ENCODE measurements around the gene ZZZ3.
A peak's percentile ranks its signal among the peaks of the same experiment; 100 is the strongest.
"Not testable (repeated sequence)": the region's sequence is repeated elsewhere in the genome, so short reads cannot be mapped to it uniquely, and the experiment has no call there.

The ZZZ3 gene

DNA sequence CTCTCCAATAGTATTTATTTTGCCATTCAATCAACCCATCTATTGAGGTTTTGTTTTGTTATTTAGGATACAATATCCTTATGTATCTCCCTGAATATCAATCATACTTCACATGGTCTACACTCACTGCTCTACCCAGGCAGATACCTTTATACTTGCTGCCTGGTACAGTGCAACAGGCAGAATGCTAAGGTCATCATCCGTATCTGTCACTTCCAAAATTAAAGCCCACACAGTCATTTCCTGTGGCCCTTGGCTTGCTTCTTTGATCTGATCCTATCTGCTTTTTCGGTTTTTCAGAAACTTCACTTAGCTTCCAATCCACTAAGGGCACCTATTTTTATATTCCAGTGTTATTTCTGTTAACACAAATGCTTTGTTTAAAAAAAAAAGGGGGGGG lies 22.3 kb upstream of the ZZZ3 start:
- DNase-seq (ENCODE audit: insufficient read length, low spot score) (no peak), FAIRE-seq (no peak)
- TF ChIP-seq, protein P1, sequence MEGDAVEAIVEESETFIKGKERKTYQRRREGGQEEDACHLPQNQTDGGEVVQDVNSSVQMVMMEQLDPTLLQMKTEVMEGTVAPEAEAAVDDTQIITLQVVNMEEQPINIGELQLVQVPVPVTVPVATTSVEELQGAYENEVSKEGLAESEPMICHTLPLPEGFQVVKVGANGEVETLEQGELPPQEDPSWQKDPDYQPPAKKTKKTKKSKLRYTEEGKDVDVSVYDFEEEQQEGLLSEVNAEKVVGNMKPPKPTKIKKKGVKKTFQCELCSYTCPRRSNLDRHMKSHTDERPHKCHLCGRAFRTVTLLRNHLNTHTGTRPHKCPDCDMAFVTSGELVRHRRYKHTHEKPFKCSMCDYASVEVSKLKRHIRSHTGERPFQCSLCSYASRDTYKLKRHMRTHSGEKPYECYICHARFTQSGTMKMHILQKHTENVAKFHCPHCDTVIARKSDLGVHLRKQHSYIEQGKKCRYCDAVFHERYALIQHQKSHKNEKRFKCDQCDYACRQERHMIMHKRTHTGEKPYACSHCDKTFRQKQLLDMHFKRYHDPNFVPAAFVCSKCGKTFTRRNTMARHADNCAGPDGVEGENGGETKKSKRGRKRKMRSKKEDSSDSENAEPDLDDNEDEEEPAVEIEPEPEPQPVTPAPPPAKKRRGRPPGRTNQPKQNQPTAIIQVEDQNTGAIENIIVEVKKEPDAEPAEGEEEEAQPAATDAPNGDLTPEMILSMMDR (IDR thresholded peaks at IDR 0.05; ENCODE audit: insufficient read depth, missing control alignments) = no peak

DNA sequence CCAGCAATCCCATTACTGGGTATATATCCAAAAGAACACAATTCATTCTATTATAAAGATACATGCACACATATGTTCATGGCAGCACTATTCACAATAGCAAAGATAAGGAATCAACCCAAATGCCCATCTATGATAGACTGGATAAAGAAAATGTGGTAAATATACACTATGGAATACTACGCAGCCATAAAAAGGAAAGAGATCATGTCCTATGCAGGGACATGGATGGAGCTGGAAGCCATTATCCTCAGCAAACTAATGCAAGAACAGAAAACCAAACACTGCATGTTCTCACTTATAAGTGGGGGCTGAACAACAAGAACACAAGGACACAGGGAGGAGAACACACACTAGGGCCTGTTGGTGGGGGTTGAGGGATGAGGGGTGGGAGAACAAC lies 17.2 kb upstream of the ZZZ3 start:
- DNase-seq (ENCODE audit: insufficient read length, low spot score); FAIRE-seq: not testable (repeated sequence)

DNA sequence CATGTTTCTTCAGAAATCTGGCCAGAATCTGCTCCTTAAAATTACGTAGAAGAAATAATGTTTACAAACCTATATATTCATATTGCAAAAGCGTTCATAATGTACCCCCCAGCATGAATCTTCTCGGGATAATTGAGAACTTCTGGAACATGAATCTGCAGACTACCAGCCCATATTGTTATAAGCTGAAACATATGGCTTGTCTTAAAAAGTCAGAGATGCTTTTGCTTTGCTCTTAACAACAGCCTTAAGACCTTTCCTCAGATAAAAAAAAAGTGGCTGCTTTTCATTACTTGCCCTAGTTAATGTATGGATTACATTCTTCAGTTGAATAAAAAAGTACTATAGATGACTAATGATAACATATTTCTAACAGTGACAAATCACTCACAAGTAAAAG lies 15.0 kb upstream of the ZZZ3 start:
- FAIRE-seq = no peak
- no peak for DNase-seq (ENCODE audit: insufficient read length, low spot score)
- TF ChIP-seq, protein P1 (IDR thresholded peaks at IDR 0.05; ENCODE audit: insufficient read depth, missing control alignments) = no peak

DNA sequence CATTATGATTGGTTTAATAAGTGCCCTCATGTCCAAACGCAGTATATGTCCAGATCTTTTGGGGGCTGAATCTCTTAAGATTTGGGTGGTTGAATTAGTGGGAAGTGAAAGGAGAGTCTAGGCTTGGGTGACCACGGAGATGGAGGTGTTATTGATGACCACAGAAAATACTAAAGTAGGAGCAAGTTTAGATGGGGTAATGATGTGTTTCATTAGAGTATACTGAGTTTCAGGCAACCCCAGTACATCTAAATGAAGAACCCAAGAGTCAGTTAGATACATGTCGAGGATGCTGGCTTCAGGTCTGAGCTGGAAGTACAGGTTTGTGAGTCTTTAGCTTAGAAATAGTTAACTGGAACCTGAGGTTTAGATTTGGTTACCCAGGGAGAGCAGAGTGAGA lies 6.5 kb upstream of the ZZZ3 start:
- no peak for DNase-seq (ENCODE audit: insufficient read length, low spot score)
- FAIRE-seq = no peak
- TF ChIP-seq, protein P1 (IDR thresholded peaks at IDR 0.05; ENCODE audit: insufficient read depth, missing control alignments) = no peak

DNA sequence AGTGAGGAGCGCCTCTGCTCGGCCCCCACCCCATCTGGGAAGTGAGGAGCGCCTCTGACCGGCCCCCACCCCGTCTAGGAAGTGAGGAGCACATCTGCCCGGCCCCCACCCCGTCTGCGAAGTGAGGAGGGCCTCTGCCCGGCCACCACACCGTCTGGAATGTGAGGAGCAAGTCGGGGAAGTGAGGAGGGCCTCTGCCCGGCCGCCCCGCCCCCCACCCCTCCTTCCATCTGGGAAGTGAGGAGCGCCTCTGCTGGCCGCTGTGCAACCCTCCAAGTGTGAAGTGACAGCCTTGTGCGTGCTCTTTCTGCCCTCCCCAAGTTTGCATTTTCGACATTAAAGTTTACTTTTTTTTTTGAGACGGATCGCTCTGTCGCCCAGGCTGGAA lies 5.1 kb upstream of the ZZZ3 start:
- no peak for DNase-seq (ENCODE audit: insufficient read length, low spot score)
- TF ChIP-seq, protein P1 (IDR thresholded peaks at IDR 0.05; ENCODE audit: insufficient read depth, missing control alignments) = no peak
- FAIRE-seq = no peak

DNA sequence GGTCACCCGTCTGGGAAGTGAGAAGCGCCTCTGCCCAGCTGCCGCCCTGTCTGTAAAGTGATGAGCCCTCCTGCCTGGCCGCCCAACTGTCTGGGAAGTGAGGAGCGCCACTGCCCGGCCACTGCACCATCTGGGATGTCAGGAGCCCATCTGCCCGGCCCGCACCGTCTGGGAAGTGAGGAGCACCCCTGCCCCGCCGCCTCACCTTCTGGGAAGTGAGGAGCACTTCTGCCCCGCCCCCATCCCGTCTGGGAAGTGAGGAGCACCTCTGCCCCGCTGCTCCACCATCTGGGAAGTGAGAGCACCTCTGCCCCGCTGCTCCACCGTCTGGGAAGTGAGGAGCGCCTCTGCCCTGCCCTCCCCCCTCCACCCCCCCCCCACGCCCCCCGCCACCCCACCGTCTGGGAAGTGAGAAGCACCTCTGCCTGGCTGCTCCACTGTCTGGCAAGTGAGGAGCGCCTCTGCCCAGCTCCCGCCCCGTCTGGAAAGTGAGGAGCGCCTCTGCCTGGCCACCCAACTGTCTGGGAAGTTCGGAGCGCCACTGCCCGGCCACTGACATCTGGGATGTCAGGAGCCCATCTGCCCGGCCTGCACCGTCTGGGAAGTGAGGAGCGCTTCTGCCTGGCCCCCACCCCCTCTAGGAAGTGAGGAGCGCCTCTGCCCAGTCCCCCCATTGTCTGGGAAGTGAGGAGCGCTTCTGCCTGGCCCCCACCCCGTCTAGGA lies 4.5 kb upstream of the ZZZ3 start:
- TF ChIP-seq, protein P1 (IDR thresholded peaks at IDR 0.05; ENCODE audit: insufficient read depth, missing control alignments) = no peak
- no peak for FAIRE-seq
- DNase-seq (ENCODE audit: insufficient read length, low spot score) = no peak

DNA sequence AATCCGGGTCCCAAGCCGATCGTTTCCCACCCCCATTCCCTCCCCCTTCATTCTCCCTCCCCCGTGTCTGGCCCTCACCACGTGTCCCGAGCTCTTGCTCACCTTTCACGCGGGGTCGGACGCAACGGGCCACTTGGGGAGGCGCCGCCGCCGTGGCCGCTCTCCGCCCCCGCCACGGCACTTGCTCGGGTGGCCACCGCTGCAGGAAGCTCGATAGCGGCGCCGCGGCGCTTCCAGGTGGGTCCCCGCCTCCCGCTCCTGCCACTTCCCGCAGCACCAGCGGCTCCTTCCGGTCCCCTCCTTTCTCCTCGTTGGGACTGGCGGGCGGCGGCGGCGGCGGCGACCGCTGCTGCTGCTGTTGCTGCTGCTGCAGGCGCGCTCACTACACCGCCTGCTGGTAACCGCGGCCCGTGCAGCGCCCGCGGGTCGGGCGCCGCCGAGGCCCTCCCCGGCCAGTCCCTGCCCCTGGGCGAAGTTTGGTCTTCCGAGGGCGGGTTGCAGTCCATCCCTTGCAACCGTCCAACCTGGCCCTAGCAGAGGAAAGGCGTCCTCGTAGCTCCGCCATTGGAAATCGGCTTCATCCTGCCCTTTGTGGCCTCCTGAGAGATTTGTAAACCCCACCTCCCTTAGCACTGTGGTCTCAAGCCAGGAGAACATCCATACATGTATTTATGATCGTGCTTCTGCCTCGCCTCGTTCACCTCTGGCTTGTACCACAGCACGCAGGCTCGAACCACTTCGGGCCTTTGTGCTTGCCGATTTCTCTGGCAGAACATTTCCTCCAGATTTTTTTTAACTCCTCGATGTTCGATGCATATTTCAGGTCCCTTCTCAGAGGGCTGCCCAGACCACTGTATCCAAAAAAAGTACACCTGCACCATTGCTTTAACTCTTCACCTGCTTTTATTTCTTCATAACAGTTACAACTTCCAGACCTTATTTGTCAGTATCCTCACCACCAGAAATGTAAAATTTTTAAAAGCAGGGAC lies 996 bp upstream of the ZZZ3 start:
- TF ChIP-seq, protein P1 (IDR thresholded peaks at IDR 0.05; ENCODE audit: insufficient read depth, missing control alignments) = peak; percentile 58
- peak; percentile 51 for DNase-seq (ENCODE audit: insufficient read length, low spot score)
- no peak for FAIRE-seq
